DOHH2 (cell line): ENCODE data around the gene SPESP1.
"Not testable (repeated sequence)": the region's sequence is repeated elsewhere in the genome, so short reads cannot be mapped to it uniquely, and the experiment has no call there.

Experiments
- H3F3A ChIP-seq: fragments of 200-600 bp; sonication (generic), shearing (Covaris generic); 2 replicates; pipeline ENCODE4 v1.6.0; 2016; ENCODE audit warnings: antibody characterized with exemption, mild to moderate bottlenecking; ENCODE audit not compliant: control insufficient read depth, insufficient read depth
- H3K27ac ChIP-seq: fragments of 200-600 bp; sonication (generic); 2 replicates; pipeline ENCODE4 v1.5.1; 2014; ENCODE audit warnings: low read depth, mild to moderate bottlenecking, low read length, moderate library complexity
- H3K27me3 ChIP-seq: fragments of 200-600 bp; sonication (generic); 2 replicates; pipeline ENCODE4 v1.6.1; 2014; ENCODE audit warnings: mild to moderate bottlenecking, low read length, mixed read lengths; ENCODE audit not compliant: control insufficient read depth
- H3K36me3 ChIP-seq: fragments of 200-600 bp; sonication (generic); 2 replicates; pipeline ENCODE4 v1.6.1; 2014; ENCODE audit warnings: mild to moderate bottlenecking, low read length, moderate library complexity, mixed read lengths; ENCODE audit not compliant: control insufficient read depth
- H3K4me1 ChIP-seq: fragments of 200-600 bp; sonication (generic); 2 replicates; pipeline ENCODE4 v1.6.1; 2014; ENCODE audit warnings: mild to moderate bottlenecking, low read length, mixed read lengths; ENCODE audit not compliant: control insufficient read depth
- H3K4me2 ChIP-seq: fragments of 200-600 bp; sonication (generic); 2 replicates; pipeline ENCODE4 v1.6.0; 2014; ENCODE audit warnings: mild to moderate bottlenecking, low read length, moderate library complexity
- H3K4me3 ChIP-seq: fragments of 200-600 bp; sonication (generic); 2 replicates; pipeline ENCODE4 v1.5.1; 2014; ENCODE audit warnings: mild to moderate bottlenecking, low read length, mixed read lengths
- H3K79me2 ChIP-seq: fragments of 200-600 bp; sonication (generic); 2 replicates; pipeline ENCODE4 v1.6.1; 2014; ENCODE audit warnings: mild to moderate bottlenecking, low read length, mixed read lengths; ENCODE audit not compliant: control insufficient read depth
- H3K9me2 ChIP-seq: fragments of 200-600 bp; sonication (generic); replicated peaks from 2 replicates; pipeline ENCODE4 v1.6.1; 2014; ENCODE audit warnings: mild to moderate bottlenecking, low read length, mixed read lengths; ENCODE audit not compliant: control insufficient read depth
- H3K9me3 ChIP-seq: fragments of 200-600 bp; sonication (generic); 2 replicates; pipeline ENCODE4 v1.6.1; 2014; ENCODE audit warnings: antibody characterized with exemption, low read length, mixed read lengths; ENCODE audit not compliant: control insufficient read depth, insufficient read depth
- H4K20me1 ChIP-seq: fragments of 200-600 bp; sonication (generic); 2 replicates; pipeline ENCODE4 v1.6.0; 2014; ENCODE audit warnings: low read depth, mild to moderate bottlenecking, antibody characterized with exemption, low read length, moderate library complexity; ENCODE audit not compliant: control insufficient read depth, insufficient read depth
- CTCF ChIP-seq: fragments of 200-600 bp; sonication (generic); IDR thresholded peaks from one replicate; pipeline ENCODE4 v1.5.1; 2014; ENCODE audit warnings: antibody characterized with exemption, mild to moderate bottlenecking, low read depth, low read length; ENCODE audit not compliant: poor library complexity, severe bottlenecking
- EZH2phosphoT487 ChIP-seq: fragments of 200-600 bp; sonication (generic); IDR thresholded peaks from 2 replicates; pipeline ENCODE4 v1.6.1; 2017; ENCODE audit warnings: borderline replicate concordance, mild to moderate bottlenecking, antibody characterized with exemption, low read length, moderate library complexity, mixed read lengths

Gene SPESP1

GRCh38 chr15:68957696-68958095 lies 27.4 kb downstream of the SPESP1 start:
- H3K79me2 ChIP-seq = no peaks in the 10 kb centered on the region
- H3K36me3 ChIP-seq = no peaks in the 10 kb centered on the region
- no peaks in the 10 kb centered on the region for H3K9me3 ChIP-seq
- H3K4me2 ChIP-seq = no peak overlapping the region
- H3K9me2 ChIP-seq = no peaks in the 10 kb centered on the region
- H4K20me1 ChIP-seq = no peaks in the 10 kb centered on the region
- H3K4me3 ChIP-seq = no peak overlapping the region
- no peaks in the 10 kb centered on the region for H3F3A ChIP-seq
- H3K4me1 ChIP-seq = peaks cover 5% of the 10 kb centered on the region
- no peak for TF ChIP-seq CTCF
- TF ChIP-seq EZH2phosphoT487 = no peak
- no peak overlapping the region for H3K27ac ChIP-seq
- 0 out of 2 replicates have a peak, but pooled peaks cover 5% of the 10 kb centered on the region for H3K27me3 ChIP-seq

- Histone ChIP-seq H3K9me2 (no peaks in the 10 kb centered on the region), H3F3A (no peaks in the 10 kb centered on the region), H3K4me2 (no peak overlapping the region), H3K27ac (no peak overlapping the region), H3K79me2 (no peaks in the 10 kb centered on the region), H3K27me3 (0 out of 2 replicates have a peak, but pooled peaks cover 5% of the 10 kb centered on the region), H3K36me3 (no peaks in the 10 kb centered on the region), H3K9me3 (no peaks in the 10 kb centered on the region), H3K4me1 (peaks cover 5% of the 10 kb centered on the region), H4K20me1 (no peaks in the 10 kb centered on the region), H3K4me3 (no peak overlapping the region)
- no peak for TF ChIP-seq CTCF
- TF ChIP-seq EZH2phosphoT487 = no peak
These were observed 28.3 kb downstream of the SPESP1 start for GRCh38 chr15:68958597-68958996.

- Histone ChIP-seq H3K4me3 (no peak overlapping the region), H3K36me3 (no peaks in the 10 kb centered on the region), H3K4me1 (peaks cover 5% of the 10 kb centered on the region), H3F3A (no peaks in the 10 kb centered on the region), H3K9me2 (no peaks in the 10 kb centered on the region), H3K27ac (no peak overlapping the region), H3K79me2 (no peaks in the 10 kb centered on the region), H3K27me3 (0 out of 2 replicates have a peak, but pooled peaks cover 3% of the 10 kb centered on the region), H3K9me3 (no peaks in the 10 kb centered on the region), H3K4me2 (no peak overlapping the region), H4K20me1 (no peaks in the 10 kb centered on the region)
- no peak for TF ChIP-seq CTCF
- no peak for TF ChIP-seq EZH2phosphoT487
These were observed 32.1 kb downstream of the SPESP1 start for GRCh38 chr15:68962465-68962864.

GRCh38 chr15:68963719-68964118 lies 33.4 kb downstream of the SPESP1 start:
- H3K4me3 ChIP-seq, H3K4me2 ChIP-seq, H3F3A ChIP-seq, H3K27me3 ChIP-seq, H4K20me1 ChIP-seq, H3K79me2 ChIP-seq, H3K9me3 ChIP-seq, H3K4me1 ChIP-seq, H3K36me3 ChIP-seq, H3K9me2 ChIP-seq, H3K27ac ChIP-seq: not testable (repeated sequence)
